Measurements from ENCODE around the gene DCANP1. TPM values are rescaled to one million over a fixed set of nuclear protein-coding genes. Genes with fewer than 3 reads are reported as not detected.

DCANP1 gene
- total RNA-seq, 1 experiment from 2014 or later: not detected

DNA sequence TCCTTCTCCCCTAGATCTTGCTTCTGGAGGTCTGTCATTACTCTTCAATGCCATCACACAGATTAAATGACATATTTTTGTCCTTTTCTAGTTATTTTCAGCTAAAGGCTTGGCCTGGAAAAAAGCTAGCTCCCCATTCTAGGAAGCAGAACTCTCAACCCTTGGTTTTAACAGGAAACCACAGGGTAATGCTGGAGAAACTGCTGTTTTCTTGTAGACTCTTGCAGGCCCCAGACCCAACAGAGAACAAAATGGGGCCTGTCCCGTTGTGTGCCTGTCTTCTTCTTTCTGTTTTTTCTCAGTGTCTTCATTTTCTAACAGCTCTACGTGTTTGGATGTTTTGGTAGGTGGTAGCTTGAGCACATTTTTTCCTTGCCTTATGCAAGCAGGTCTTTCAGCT is 21.5 kb downstream of the DCANP1 start (continued):
- TF ChIP-seq, protein P1, sequence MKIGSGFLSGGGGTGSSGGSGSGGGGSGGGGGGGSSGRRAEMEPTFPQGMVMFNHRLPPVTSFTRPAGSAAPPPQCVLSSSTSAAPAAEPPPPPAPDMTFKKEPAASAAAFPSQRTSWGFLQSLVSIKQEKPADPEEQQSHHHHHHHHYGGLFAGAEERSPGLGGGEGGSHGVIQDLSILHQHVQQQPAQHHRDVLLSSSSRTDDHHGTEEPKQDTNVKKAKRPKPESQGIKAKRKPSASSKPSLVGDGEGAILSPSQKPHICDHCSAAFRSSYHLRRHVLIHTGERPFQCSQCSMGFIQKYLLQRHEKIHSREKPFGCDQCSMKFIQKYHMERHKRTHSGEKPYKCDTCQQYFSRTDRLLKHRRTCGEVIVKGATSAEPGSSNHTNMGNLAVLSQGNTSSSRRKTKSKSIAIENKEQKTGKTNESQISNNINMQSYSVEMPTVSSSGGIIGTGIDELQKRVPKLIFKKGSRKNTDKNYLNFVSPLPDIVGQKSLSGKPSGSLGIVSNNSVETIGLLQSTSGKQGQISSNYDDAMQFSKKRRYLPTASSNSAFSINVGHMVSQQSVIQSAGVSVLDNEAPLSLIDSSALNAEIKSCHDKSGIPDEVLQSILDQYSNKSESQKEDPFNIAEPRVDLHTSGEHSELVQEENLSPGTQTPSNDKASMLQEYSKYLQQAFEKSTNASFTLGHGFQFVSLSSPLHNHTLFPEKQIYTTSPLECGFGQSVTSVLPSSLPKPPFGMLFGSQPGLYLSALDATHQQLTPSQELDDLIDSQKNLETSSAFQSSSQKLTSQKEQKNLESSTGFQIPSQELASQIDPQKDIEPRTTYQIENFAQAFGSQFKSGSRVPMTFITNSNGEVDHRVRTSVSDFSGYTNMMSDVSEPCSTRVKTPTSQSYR (CRISPR knock-in tag; IDR thresholded peaks at IDR 0.05): no peak
- TF ChIP-seq FOXK1 (CRISPR knock-in tag; IDR thresholded peaks at IDR 0.05) (no peak), TP53 (CRISPR knock-in tag; IDR thresholded peaks at IDR 0.05) (no peak), E2F4 (CRISPR knock-in tag; IDR thresholded peaks at IDR 0.05; ENCODE audit: borderline replicate concordance, low read depth) (no peak), STAT6 (CRISPR knock-in tag; conservative IDR thresholded peaks at IDR 0.05; ENCODE audit: low read depth) (no peak), ZBTB21 (CRISPR knock-in tag; IDR thresholded peaks at IDR 0.05; ENCODE audit: borderline replicate concordance) (no peak), FOXP1 (CRISPR knock-in tag; IDR thresholded peaks at IDR 0.05; ENCODE audit: borderline replicate concordance) (no peak)

DNA sequence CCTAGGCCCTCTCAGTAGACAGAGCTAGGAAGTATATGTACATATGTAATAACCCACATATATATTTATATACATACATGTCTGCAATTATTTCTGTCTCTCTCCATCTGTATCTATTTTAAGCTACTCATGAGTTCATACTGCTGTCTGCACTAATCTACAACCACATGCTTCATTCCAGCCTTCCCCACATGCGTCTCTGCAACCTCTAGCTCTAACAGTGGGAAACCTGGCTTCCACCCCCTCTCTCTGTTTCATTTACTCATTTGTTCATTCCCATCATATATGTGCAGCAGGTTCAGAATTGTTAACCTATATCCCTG is 23.3 kb downstream of the DCANP1 start:
- no peak overlapping the region for H3K27ac Mint-ChIP-seq
- peaks cover 8% of the 10 kb centered on the region for H3K9me3 Mint-ChIP-seq
- ChIA-PET POLR2A (no interaction called here), CTCF (interaction anchor here (1.1 to 3.8 kb wide), 2 partner anchors 16 to 244 kb away, joined by 3 to 32 read pairs; no protein-coding TSS in a partner anchor)
- H3K4me1 Mint-ChIP-seq: no peaks in the 10 kb centered on the region
- H3K27me3 Mint-ChIP-seq (ENCODE audit: low read depth): peaks cover 44% of the 10 kb centered on the region
- DNase-seq (ENCODE audit: low spot score) (no peak), ATAC-seq (no peak)
- no peak for TF ChIP-seq CREM (CRISPR knock-in tag; IDR thresholded peaks at IDR 0.05)
- TF ChIP-seq, protein P2, sequence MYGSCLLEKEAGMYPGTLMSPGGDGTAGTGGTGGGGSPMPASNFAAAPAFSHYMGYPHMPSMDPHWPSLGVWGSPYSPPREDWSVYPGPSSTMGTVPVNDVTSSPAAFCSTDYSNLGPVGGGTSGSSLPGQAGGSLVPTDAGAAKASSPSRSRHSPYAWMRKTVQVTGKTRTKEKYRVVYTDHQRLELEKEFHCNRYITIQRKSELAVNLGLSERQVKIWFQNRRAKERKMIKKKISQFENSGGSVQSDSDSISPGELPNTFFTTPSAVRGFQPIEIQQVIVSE (CRISPR knock-in tag; IDR thresholded peaks at IDR 0.05; ENCODE audit: borderline replicate concordance): no peak
- peaks cover 4% of the 10 kb centered on the region for H3K36me3 Mint-ChIP-seq
- H3K4me3 Mint-ChIP-seq: no peak overlapping the region

- Mint-ChIP-seq H3K4me1 (no peaks in the 10 kb centered on the region), H3K36me3 (no peaks in the 10 kb centered on the region), H3K9me3 (peaks cover 3% of the 10 kb centered on the region), H3K27ac (no peak overlapping the region), H3K27me3 (ENCODE audit: low read depth) (peaks cover 49% of the 10 kb centered on the region), H3K4me3 (no peak overlapping the region)
- DNase-seq (ENCODE audit: low spot score) (no peak), ATAC-seq (no peak)
- CTCF ChIA-PET: interaction anchor here (1.1 to 3.8 kb wide), 2 partner anchors 17 to 244 kb away, joined by 3 to 32 read pairs; no protein-coding TSS in a partner anchor
- TF ChIP-seq ZBTB43 (CRISPR knock-in tag; IDR thresholded peaks at IDR 0.05): no peak
- TF ChIP-seq, protein P3, sequence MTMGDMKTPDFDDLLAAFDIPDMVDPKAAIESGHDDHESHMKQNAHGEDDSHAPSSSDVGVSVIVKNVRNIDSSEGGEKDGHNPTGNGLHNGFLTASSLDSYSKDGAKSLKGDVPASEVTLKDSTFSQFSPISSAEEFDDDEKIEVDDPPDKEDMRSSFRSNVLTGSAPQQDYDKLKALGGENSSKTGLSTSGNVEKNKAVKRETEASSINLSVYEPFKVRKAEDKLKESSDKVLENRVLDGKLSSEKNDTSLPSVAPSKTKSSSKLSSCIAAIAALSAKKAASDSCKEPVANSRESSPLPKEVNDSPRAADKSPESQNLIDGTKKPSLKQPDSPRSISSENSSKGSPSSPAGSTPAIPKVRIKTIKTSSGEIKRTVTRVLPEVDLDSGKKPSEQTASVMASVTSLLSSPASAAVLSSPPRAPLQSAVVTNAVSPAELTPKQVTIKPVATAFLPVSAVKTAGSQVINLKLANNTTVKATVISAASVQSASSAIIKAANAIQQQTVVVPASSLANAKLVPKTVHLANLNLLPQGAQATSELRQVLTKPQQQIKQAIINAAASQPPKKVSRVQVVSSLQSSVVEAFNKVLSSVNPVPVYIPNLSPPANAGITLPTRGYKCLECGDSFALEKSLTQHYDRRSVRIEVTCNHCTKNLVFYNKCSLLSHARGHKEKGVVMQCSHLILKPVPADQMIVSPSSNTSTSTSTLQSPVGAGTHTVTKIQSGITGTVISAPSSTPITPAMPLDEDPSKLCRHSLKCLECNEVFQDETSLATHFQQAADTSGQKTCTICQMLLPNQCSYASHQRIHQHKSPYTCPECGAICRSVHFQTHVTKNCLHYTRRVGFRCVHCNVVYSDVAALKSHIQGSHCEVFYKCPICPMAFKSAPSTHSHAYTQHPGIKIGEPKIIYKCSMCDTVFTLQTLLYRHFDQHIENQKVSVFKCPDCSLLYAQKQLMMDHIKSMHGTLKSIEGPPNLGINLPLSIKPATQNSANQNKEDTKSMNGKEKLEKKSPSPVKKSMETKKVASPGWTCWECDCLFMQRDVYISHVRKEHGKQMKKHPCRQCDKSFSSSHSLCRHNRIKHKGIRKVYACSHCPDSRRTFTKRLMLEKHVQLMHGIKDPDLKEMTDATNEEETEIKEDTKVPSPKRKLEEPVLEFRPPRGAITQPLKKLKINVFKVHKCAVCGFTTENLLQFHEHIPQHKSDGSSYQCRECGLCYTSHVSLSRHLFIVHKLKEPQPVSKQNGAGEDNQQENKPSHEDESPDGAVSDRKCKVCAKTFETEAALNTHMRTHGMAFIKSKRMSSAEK (CRISPR knock-in tag; IDR thresholded peaks at IDR 0.05; ENCODE audit: borderline replicate concordance): no peak
- TF ChIP-seq RORB (CRISPR knock-in tag; IDR thresholded peaks at IDR 0.05): no peak
- no peak for TF ChIP-seq SP1 (CRISPR knock-in tag; conservative IDR thresholded peaks at IDR 0.05)
- POLR2A ChIA-PET: no interaction called here
Measured at GRCh38 chr5:135423146-135423845, 23.9 kb downstream of the DCANP1 start.

Data from WTC11 (cell line).